HepG2 (cell line): ENCODE data around the gene CRKL. TPM values are rescaled to one million over a fixed set of nuclear protein-coding genes. Genes with fewer than 3 reads are reported as not detected.

ENCODE experiments used
- KDM5A ChIP-seq: fragments of 200-600 bp; sonication (generic); IDR thresholded peaks from 2 replicates; pipeline ENCODE4 v1.7.0; 2018; ENCODE audit warnings: antibody characterized with exemption, mild to moderate bottlenecking, low read length, borderline replicate concordance
- NFE2 ChIP-seq: sonication (generic); formaldehyde crosslinking; IDR thresholded peaks from 2 replicates; pipeline ENCODE4 v1.4.0; 2020; ENCODE audit warnings: missing genetic modification reagents
- NFYB ChIP-seq: sonication (generic); formaldehyde crosslinking; IDR thresholded peaks from 2 replicates; pipeline ENCODE4 v1.4.0; 2020; ENCODE audit warnings: missing genetic modification reagents
- NR2F2 ChIP-seq: IDR thresholded peaks from 2 replicates; pipeline ENCODE4 v1.6.1; 2012; ENCODE audit warnings: low read depth, inconsistent platforms, borderline replicate concordance
- RXRA ChIP-seq: sonication (generic); formaldehyde crosslinking; IDR thresholded peaks from 2 replicates; pipeline ENCODE4 v1.5.1; 2020; ENCODE audit warnings: missing genetic modification reagents
- SMC3 ChIP-seq: IDR thresholded peaks from 2 replicates; pipeline ENCODE4 v1.6.1; 2011; ENCODE audit warnings: low read length, improper control_type of control experiment
- SOX6 ChIP-seq, 2 experiments: fragments of 450-650 bp in 1 of 2; sonication (generic) in 1 of 2; formaldehyde crosslinking in 1 of 2; IDR thresholded peaks; 2 replicates each; pipeline versions ENCODE4 v1.4.0 to v1.6.1; 2017 to 2020; ENCODE audit warnings: antibody characterized with exemption in 1 of 2, mild to moderate bottlenecking in 1 of 2, missing genetic modification reagents in 1 of 2
- STAT6 ChIP-seq: sonication (generic); formaldehyde crosslinking; IDR thresholded peaks from 2 replicates; pipeline ENCODE4 v1.4.0; 2020; ENCODE audit warnings: missing genetic modification reagents, mild to moderate bottlenecking, borderline replicate concordance
- ZBTB34 ChIP-seq: sonication (generic); formaldehyde crosslinking; IDR thresholded peaks from 2 replicates; pipeline ENCODE4 v1.8.0; 2022; ENCODE audit warnings: mild to moderate bottlenecking, missing genetic modification reagents
- ZBTB42 ChIP-seq: sonication (generic); formaldehyde crosslinking; IDR thresholded peaks from 2 replicates; pipeline ENCODE4 v1.5.0; 2020; ENCODE audit warnings: mild to moderate bottlenecking, missing genetic modification reagents
- ZBTB43 ChIP-seq: sonication (generic); formaldehyde crosslinking; conservative IDR thresholded peaks from 2 replicates; pipeline ENCODE4 v1.4.0; 2020; ENCODE audit warnings: missing genetic modification reagents
- ZFP91 ChIP-seq: sonication (generic); formaldehyde crosslinking; IDR thresholded peaks from 2 replicates; pipeline ENCODE4 v1.9.0; 2022; ENCODE audit warnings: missing genetic modification reagents, mild to moderate bottlenecking, borderline replicate concordance
- ZNF18 ChIP-seq: sonication (generic); formaldehyde crosslinking; IDR thresholded peaks from 2 replicates; pipeline ENCODE4 v1.8.0; 2022; ENCODE audit warnings: mild to moderate bottlenecking, missing genetic modification reagents; ENCODE audit not compliant: insufficient replicate concordance
- ZNF280D ChIP-seq: sonication (generic); formaldehyde crosslinking; IDR thresholded peaks from 2 replicates; pipeline ENCODE4 v1.5.1; 2020; ENCODE audit warnings: mild to moderate bottlenecking, missing genetic modification reagents
- ZNF496 ChIP-seq: sonication (generic); formaldehyde crosslinking; IDR thresholded peaks from 2 replicates; pipeline ENCODE4 v1.8.1; 2023; ENCODE audit warnings: mild to moderate bottlenecking, moderate library complexity, missing genetic modification reagents; ENCODE audit not compliant: insufficient replicate concordance
- ZNF510 ChIP-seq: sonication (generic); formaldehyde crosslinking; IDR thresholded peaks from 2 replicates; pipeline ENCODE4 v1.4.0; 2020; ENCODE audit warnings: low read depth, mild to moderate bottlenecking, missing genetic modification reagents
- ZNF790 ChIP-seq: sonication (generic); formaldehyde crosslinking; IDR thresholded peaks from 2 replicates; pipeline ENCODE4 v1.8.0; 2022; ENCODE audit warnings: missing genetic modification reagents, mild to moderate bottlenecking, borderline replicate concordance
- polyA plus RNA-seq, 8 experiments: library from polyadenylated mRNA; depleted of rRNA in 3 of 8; stranded (reverse) in 7 of 8; unstranded in 1 of 8; fragments of >200 nt; fragmentation: Illumina TruSeq in 4 of 8; extraction: Trizol in 4 of 8; gene quantifications; 2 replicates each; pipeline versions ENCODE4 v1.2.1 to v1.2.3, GENCODE V29; 2011 to 2016; ENCODE audit warnings: low read depth in 4 of 8, missing spikeins in 1 of 8, mixed read lengths in 1 of 8; ENCODE audit not compliant: insufficient read depth in 1 of 8
- total RNA-seq, 5 experiments: library from RNA; depleted of rRNA; stranded (reverse); fragments of >200 nt; fragmentation: Illumina TruSeq; extraction: Trizol; gene quantifications; 2 replicates each; pipeline ENCODE4 v1.2.3, GENCODE V29; 2016; ENCODE audit warnings: low read depth in 1 of 5

CRKL gene
- total and polyA plus RNA-seq, 2 of the 13 experiments (the other 11 are each of a cell fraction or from before 2014, with no cell fraction given): 37.4 to 60.6 TPM

- TF ChIP-seq ZNF280D: no peak
- no peak for TF ChIP-seq ZNF496 (CRISPR knock-in tag)
- no peak for TF ChIP-seq RXRA (CRISPR knock-in tag)
- no peak for TF ChIP-seq ZNF510
- TF ChIP-seq ZBTB42 (CRISPR knock-in tag): no peak
- TF ChIP-seq NFYB (CRISPR knock-in tag): no peak
- TF ChIP-seq ZBTB34 (CRISPR knock-in tag): 0 out of 2 replicates have a peak, but pooled peaks have one; percentile 24
- no peak for TF ChIP-seq STAT6
- peak; percentile 48 for TF ChIP-seq ZFP91 (CRISPR knock-in tag)
- TF ChIP-seq KDM5A: no peak
- no peak for TF ChIP-seq ZNF790
- no peak for TF ChIP-seq ZBTB43 (CRISPR knock-in tag)
- TF ChIP-seq ZNF18 (CRISPR knock-in tag): no peak
- no peak for TF ChIP-seq NR2F2
- no peak for TF ChIP-seq NFE2
- no peak for TF ChIP-seq SOX6 (IDR thresholded peaks at IDR 0.05)
- TF ChIP-seq SOX6 (CRISPR knock-in tag; IDR thresholded peaks at IDR 0.05): peak; percentile 74
- no peak for TF ChIP-seq SMC3
Observed at GRCh38 chr22:20979940-20980453, 62.8 kb downstream of the CRKL start (continued).
